Neuronal stem cell (in vitro differentiated cells): ENCODE data around the gene CDH18. TPM values are rescaled to one million over a fixed set of nuclear protein-coding genes. Genes with fewer than 3 reads are reported as not detected.
A peak's percentile ranks its signal among the peaks of the same experiment; 100 is the strongest.

ENCODE experiments used
- DNase-seq: peaks from one replicate; pipeline ENCODE4 v3.0.0-alpha.2; 2013; ENCODE audit warnings: low spot score
- H2AFZ ChIP-seq: one replicate; pipeline ENCODE4 v1.6.1; 2013; ENCODE audit warnings: mild to moderate bottlenecking, low read length, inconsistent platforms
- H2AK5ac ChIP-seq: 2 replicates; pipeline ENCODE4 v1.6.1; 2013; ENCODE audit warnings: low read depth, mild to moderate bottlenecking, inconsistent platforms, low read length, moderate library complexity, mixed read lengths
- H2BK120ac ChIP-seq: 2 replicates; pipeline ENCODE4 v1.6.1; 2013; ENCODE audit warnings: low read depth, mild to moderate bottlenecking, inconsistent platforms, low read length, moderate library complexity, mixed read lengths
- H2BK12ac ChIP-seq: one replicate; pipeline ENCODE4 v1.6.1; 2013; ENCODE audit warnings: low read length, inconsistent platforms
- H2BK15ac ChIP-seq: 2 replicates; pipeline ENCODE4 v1.6.1; 2013; ENCODE audit warnings: mild to moderate bottlenecking, low read length, inconsistent platforms, mixed read lengths
- H2BK5ac ChIP-seq: one replicate; pipeline ENCODE4 v1.6.1; 2013; ENCODE audit warnings: inconsistent platforms, mild to moderate bottlenecking, low read length, moderate library complexity
- H3K14ac ChIP-seq: one replicate; pipeline ENCODE4 v1.6.1; 2013; ENCODE audit warnings: low read length, inconsistent platforms
- H3K18ac ChIP-seq: 2 replicates; pipeline ENCODE4 v1.6.1; 2013; ENCODE audit warnings: low read length, inconsistent platforms
- H3K23ac ChIP-seq: 2 replicates; pipeline ENCODE4 v1.6.1; 2013; ENCODE audit warnings: low read depth, mild to moderate bottlenecking, mixed read lengths, low read length, inconsistent platforms; ENCODE audit not compliant: poor library complexity
- H3K27ac ChIP-seq: replicated peaks from 3 replicates; pipeline ENCODE4 v1.5.1; 2013; ENCODE audit warnings: low read length, inconsistent platforms
- H3K27me3 ChIP-seq, 3 experiments: 2 replicates each; pipeline ENCODE4 v1.6.1; 2013; ENCODE audit warnings: low read length in 3 of 3, mild to moderate bottlenecking in 2 of 3, inconsistent platforms in 1 of 3, low read depth in 1 of 3, mixed read lengths in 1 of 3, moderate library complexity in 1 of 3; ENCODE audit not compliant: control insufficient read depth in 3 of 3, insufficient read depth in 3 of 3
- H3K36me3 ChIP-seq, 2 donors: replicated peaks in 1 of 2; 2 replicates each; pipeline ENCODE4 v1.6.1; 2013; ENCODE audit warnings: low read length in 2 of 2; ENCODE audit not compliant: control insufficient read depth in 2 of 2, insufficient read depth in 2 of 2
- H3K4ac ChIP-seq: 2 replicates; pipeline ENCODE4 v1.6.1; 2013; ENCODE audit warnings: inconsistent platforms, mild to moderate bottlenecking, low read length, moderate library complexity
- H3K4me1 ChIP-seq, 2 donors: 1 replicate in 1 of 2; 2 replicates in 1 of 2; pipeline ENCODE4 v1.6.1; 2013; ENCODE audit warnings: low read length in 2 of 2, low read depth in 1 of 2; ENCODE audit not compliant: control insufficient read depth in 2 of 2, insufficient read depth in 1 of 2
- H3K4me2 ChIP-seq: one replicate; pipeline ENCODE4 v1.6.1; 2013; ENCODE audit warnings: mild to moderate bottlenecking, low read length, inconsistent platforms; ENCODE audit not compliant: insufficient read depth, poor library complexity, severe bottlenecking
- H3K4me3 ChIP-seq, 2 donors: 2 replicates each; pipeline ENCODE4 v1.5.1; 2013; ENCODE audit warnings: low read length in 2 of 2, mild to moderate bottlenecking in 2 of 2, inconsistent platforms in 1 of 2, moderate library complexity in 1 of 2
- H3K79me1 ChIP-seq: one replicate; pipeline ENCODE4 v1.6.1; 2013; ENCODE audit warnings: low read depth, mild to moderate bottlenecking, inconsistent platforms, low read length, moderate library complexity
- H3K9ac ChIP-seq: one replicate; pipeline ENCODE4 v1.6.1; 2013; ENCODE audit warnings: mild to moderate bottlenecking, low read depth, low read length, inconsistent platforms; ENCODE audit not compliant: poor library complexity
- H3K9me3 ChIP-seq, 2 donors: replicated peaks in 1 of 2; 2 replicates each; pipeline versions ENCODE3 to v1.6.1; 2013; ENCODE audit warnings: low read length in 2 of 2, mild to moderate bottlenecking in 2 of 2, inconsistent platforms in 1 of 2, low read depth in 1 of 2, mixed read lengths in 1 of 2, moderate library complexity in 1 of 2; ENCODE audit not compliant: control insufficient read depth in 2 of 2, insufficient read depth in 1 of 2
- H4K8ac ChIP-seq: one replicate; pipeline ENCODE4 v1.6.1; 2013; ENCODE audit warnings: low read depth, mild to moderate bottlenecking, inconsistent platforms, low read length, moderate library complexity
- H4K91ac ChIP-seq: one replicate; pipeline ENCODE4 v1.6.1; 2013; ENCODE audit warnings: low read length, low read depth, mild to moderate bottlenecking, inconsistent platforms; ENCODE audit not compliant: poor library complexity
- WGBS, 2 donors: extraction: QIAGEN DNeasy Blood & Tissue Kit; methylation state at CpG; one replicate each; pipeline ENCODE4 v1.1.7; 2013; ENCODE audit warnings: missing lambda C conversion rate in 2 of 2, mixed read lengths in 1 of 2; ENCODE audit not compliant: insufficient read length in 2 of 2, insufficient replicate concordance in 1 of 2; ENCODE audit errors: extremely low coverage in 2 of 2; 5-methylcytosine and 5-hydroxymethylcytosine counted together
- polyA plus RNA-seq, 2 experiments: library from polyadenylated mRNA; stranded (reverse); fragments of 200-250 nt; gene quantifications; one replicate each; pipeline ENCODE4 v1.2.3, GENCODE V29; 2013

The CDH18 gene, protein sequence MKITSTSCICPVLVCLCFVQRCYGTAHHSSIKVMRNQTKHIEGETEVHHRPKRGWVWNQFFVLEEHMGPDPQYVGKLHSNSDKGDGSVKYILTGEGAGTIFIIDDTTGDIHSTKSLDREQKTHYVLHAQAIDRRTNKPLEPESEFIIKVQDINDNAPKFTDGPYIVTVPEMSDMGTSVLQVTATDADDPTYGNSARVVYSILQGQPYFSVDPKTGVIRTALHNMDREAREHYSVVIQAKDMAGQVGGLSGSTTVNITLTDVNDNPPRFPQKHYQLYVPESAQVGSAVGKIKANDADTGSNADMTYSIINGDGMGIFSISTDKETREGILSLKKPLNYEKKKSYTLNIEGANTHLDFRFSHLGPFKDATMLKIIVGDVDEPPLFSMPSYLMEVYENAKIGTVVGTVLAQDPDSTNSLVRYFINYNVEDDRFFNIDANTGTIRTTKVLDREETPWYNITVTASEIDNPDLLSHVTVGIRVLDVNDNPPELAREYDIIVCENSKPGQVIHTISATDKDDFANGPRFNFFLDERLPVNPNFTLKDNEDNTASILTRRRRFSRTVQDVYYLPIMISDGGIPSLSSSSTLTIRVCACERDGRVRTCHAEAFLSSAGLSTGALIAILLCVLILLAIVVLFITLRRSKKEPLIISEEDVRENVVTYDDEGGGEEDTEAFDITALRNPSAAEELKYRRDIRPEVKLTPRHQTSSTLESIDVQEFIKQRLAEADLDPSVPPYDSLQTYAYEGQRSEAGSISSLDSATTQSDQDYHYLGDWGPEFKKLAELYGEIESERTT
- polyA plus RNA-seq (2013, experiment 1 of 2) = 0.07 TPM
- polyA plus RNA-seq (2013, experiment 2 of 2) = 0.12 TPM

DNA sequence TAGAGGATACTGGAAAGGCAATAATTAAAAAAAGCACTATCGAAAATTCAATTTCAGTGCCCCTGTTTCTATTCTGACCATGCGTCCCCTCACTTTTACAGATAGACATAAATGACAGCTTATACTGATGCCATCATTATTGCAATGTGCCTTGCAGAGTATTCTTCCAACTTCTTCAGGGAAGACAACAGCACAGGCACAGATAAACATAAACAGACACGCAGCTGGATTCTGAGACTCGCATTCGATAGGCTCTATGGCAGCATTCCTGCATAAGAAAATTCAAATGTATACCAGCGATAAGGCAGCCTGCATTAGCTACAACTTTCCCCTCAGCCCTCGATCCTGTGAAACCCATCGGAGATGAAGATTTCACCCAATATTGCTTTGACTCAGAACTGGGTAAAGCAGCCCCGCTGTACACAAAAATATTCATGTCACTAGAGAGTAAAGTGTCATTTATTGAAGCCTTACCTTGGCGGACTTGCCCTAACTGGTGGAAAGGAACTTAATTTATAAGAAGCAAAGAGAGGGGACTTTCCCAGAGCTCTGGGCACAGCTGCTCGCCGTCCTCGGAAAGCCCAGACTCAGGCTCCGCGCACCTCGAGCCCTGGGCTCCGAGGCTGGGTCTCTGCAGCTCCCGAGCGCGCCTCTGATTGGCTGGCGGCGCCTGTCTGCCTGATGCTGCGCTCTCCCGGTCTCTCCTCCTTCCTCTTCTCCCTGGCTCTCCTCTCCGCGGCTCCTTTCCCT is at the start of gene CDH18:
Gene CDH18, minus strand, starts transcription at position 589 of the 750 bp plus-strand sequence. CDS start 149,214 bp downstream, outside the sequence.
- peak; percentile 56 for DNase-seq

DNA sequence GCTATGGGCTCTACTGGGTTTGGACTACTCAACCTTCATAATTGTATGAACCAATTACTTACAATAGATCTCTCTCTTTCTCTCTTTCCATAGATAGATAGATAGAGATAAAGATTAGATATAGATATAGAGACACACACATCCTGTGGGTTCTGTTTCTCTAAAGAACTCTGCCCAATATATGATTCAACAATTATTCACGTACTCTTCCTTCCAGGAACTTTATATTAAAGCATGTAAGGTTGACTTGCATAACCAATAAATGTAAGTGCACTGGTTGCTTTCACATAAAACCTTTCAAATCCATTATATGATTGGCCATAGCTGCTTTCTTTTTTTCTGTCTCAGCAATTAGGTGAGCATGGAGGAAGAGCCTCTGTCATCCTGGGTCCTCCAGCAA is 46.7 kb upstream of the CDH18 start:
- DNase-seq = no peak
- Histone ChIP-seq H3K18ac (no peak overlapping the region), H3K27me3 (no peaks in the 10 kb centered on the region), H3K23ac (no peak overlapping the region), H2BK15ac (no peak overlapping the region), H3K36me3 (no peaks in the 10 kb centered on the region), H2AK5ac (no peak overlapping the region), H2BK5ac (no peak overlapping the region), H3K9me3 (no peaks in the 10 kb centered on the region), H3K9ac (no peak overlapping the region), H3K4me3 (no peak overlapping the region), H3K79me1 (no peaks in the 10 kb centered on the region), H4K91ac (no peak overlapping the region), H3K14ac (no peak overlapping the region), H3K4me2 (no peak overlapping the region), H3K4me1 (no peaks in the 10 kb centered on the region), H2AFZ (no peak overlapping the region), H3K27ac (no peak overlapping the region), H4K8ac (no peak overlapping the region), H2BK12ac (no peak overlapping the region), H2BK120ac (no peak overlapping the region), H3K4ac (no peak overlapping the region)
- whole genome bisulfite sequencing, 2 donors = no CpG with 5 or more reads among the region's 1 CpG

More for the DNA sequence above, at the start of gene CDH18:
- no peak within 1 kb of the TSS for H3K23ac ChIP-seq
- H3K9ac ChIP-seq = no peak within 1 kb of the TSS
- no peak within 1 kb of the TSS for H2AK5ac ChIP-seq
- no peak within 1 kb of the TSS for H2BK12ac ChIP-seq
- no peaks in the 10 kb centered on the region for H3K79me1 ChIP-seq
- H3K36me3 ChIP-seq = no peaks in the 10 kb centered on the region
- WGBS, 2 donors = no CpG with 5 or more reads among the region's 26 CpGs
- H2AFZ ChIP-seq = peak within 1 kb of the TSS; percentile 89
- peak within 1 kb of the TSS; percentile 75 for H3K4me2 ChIP-seq
- H3K27ac ChIP-seq = no peak within 1 kb of the TSS
- peaks cover 0 to 38% (median 6%) of the 10 kb centered on the region in 3 experiments for H3K27me3 ChIP-seq
- H3K9me3 ChIP-seq = no peaks in the 10 kb centered on the region
- no peak within 1 kb of the TSS for H3K14ac ChIP-seq
- no peak within 1 kb of the TSS for H4K91ac ChIP-seq
- H2BK120ac ChIP-seq = no peak within 1 kb of the TSS
- no peak within 1 kb of the TSS for H4K8ac ChIP-seq
- H3K4me3 ChIP-seq = peak within 1 kb of the TSS; percentile 37 to 65
- no peak within 1 kb of the TSS for H2BK5ac ChIP-seq
- no peak within 1 kb of the TSS for H2BK15ac ChIP-seq
- H3K4ac ChIP-seq = no peak within 1 kb of the TSS
- peaks cover 0 to 2% of the 10 kb centered on the region in 2 donors for H3K4me1 ChIP-seq
- no peak within 1 kb of the TSS for H3K18ac ChIP-seq

DNA sequence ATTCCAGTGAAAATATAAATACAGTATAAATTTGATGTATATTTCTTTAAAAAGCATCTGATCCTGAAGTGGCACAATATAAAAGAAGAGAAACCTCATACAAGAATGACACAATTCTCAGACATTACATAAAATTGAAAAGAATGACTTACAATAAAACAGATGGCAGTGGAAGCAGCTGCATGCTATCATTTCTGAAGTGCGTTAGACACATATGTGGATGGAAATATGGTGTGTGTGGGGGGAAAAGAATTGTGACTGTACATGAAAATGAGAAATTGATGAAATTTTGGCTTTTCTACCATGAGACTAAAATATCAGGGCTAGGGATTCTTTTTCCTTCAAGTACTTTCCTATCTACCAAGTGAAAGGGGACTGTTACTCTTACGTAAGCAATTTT is 45.9 kb upstream of the CDH18 start:
- no peaks in the 10 kb centered on the region for H3K9me3 ChIP-seq
- H3K18ac ChIP-seq = no peak overlapping the region
- H2AFZ ChIP-seq = no peak overlapping the region
- no peaks in the 10 kb centered on the region for H3K27me3 ChIP-seq
- no peak overlapping the region for H3K4ac ChIP-seq
- no peak overlapping the region for H3K14ac ChIP-seq
- no peak overlapping the region for H2BK15ac ChIP-seq
- no peaks in the 10 kb centered on the region for H3K36me3 ChIP-seq
- H3K4me3 ChIP-seq = no peak overlapping the region
- no CpG with 5 or more reads among the region's 2 CpGs for WGBS, 2 donors
- H2BK120ac ChIP-seq = no peak overlapping the region
- H2BK12ac ChIP-seq = no peak overlapping the region
- H3K4me2 ChIP-seq = no peak overlapping the region
- no peak overlapping the region for H4K8ac ChIP-seq
- no peak overlapping the region for H3K27ac ChIP-seq
- H2AK5ac ChIP-seq = no peak overlapping the region
- no peaks in the 10 kb centered on the region for H3K4me1 ChIP-seq
- no peak overlapping the region for H3K23ac ChIP-seq
- H4K91ac ChIP-seq = no peak overlapping the region
- DNase-seq = no peak
- no peak overlapping the region for H2BK5ac ChIP-seq
- H3K9ac ChIP-seq = no peak overlapping the region
- no peaks in the 10 kb centered on the region for H3K79me1 ChIP-seq
